ENCODE measurements around the gene RTN4IP1.

DNA sequence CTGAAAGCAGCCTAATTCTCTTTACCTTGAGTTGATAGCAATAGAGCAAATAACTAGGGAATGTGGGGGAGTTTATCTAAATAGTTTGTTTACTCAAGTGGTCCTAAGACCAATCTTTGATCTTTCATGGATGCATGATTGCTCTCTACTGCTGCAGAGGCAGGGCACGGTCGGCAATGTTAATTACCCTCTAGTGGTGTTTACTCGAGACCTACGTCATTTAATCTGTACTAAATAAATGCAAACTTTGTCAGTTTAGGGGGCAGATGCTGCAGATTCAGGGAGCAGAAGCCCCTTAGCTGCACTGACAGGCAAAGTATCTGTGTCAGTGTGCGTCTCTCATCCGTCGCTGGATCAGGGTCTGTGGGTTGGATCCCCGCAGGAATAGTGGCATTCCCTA, 6.9 kb downstream of the RTN4IP1 start:
- TF ChIP-seq, protein P1, sequence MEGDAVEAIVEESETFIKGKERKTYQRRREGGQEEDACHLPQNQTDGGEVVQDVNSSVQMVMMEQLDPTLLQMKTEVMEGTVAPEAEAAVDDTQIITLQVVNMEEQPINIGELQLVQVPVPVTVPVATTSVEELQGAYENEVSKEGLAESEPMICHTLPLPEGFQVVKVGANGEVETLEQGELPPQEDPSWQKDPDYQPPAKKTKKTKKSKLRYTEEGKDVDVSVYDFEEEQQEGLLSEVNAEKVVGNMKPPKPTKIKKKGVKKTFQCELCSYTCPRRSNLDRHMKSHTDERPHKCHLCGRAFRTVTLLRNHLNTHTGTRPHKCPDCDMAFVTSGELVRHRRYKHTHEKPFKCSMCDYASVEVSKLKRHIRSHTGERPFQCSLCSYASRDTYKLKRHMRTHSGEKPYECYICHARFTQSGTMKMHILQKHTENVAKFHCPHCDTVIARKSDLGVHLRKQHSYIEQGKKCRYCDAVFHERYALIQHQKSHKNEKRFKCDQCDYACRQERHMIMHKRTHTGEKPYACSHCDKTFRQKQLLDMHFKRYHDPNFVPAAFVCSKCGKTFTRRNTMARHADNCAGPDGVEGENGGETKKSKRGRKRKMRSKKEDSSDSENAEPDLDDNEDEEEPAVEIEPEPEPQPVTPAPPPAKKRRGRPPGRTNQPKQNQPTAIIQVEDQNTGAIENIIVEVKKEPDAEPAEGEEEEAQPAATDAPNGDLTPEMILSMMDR (conservative IDR thresholded peaks at IDR 0.05): no peak
- no peak for TF ChIP-seq ZFX (IDR thresholded peaks at IDR 0.05)
